HepG2 (cell line): ENCODE data around the gene PTCRA. TPM values are rescaled to one million over a fixed set of nuclear protein-coding genes. Genes with fewer than 3 reads are reported as not detected.
A peak's percentile ranks its signal among the peaks of the same experiment; 100 is the strongest.

Experiments used
- ESRRA ChIP-seq: sonication (generic); formaldehyde crosslinking; IDR thresholded peaks from 2 replicates; pipeline ENCODE4 v1.5.1; 2020; ENCODE audit warnings: mild to moderate bottlenecking, low read depth, missing genetic modification reagents
- JUN ChIP-seq: sonication (generic); formaldehyde crosslinking; IDR thresholded peaks from 2 replicates; pipeline ENCODE4 v1.4.0; 2020; ENCODE audit warnings: mild to moderate bottlenecking, missing genetic modification reagents
- MTA1 ChIP-seq: sonication (generic); formaldehyde crosslinking; IDR thresholded peaks from 2 replicates; pipeline ENCODE4 v1.4.0; 2020; ENCODE audit warnings: missing genetic modification reagents, mild to moderate bottlenecking, borderline replicate concordance
- NFAT5 ChIP-seq: sonication (generic); formaldehyde crosslinking; IDR thresholded peaks from 2 replicates; pipeline ENCODE4 v1.4.0; 2020; ENCODE audit warnings: missing genetic modification reagents
- PAXIP1 ChIP-seq: sonication (generic); formaldehyde crosslinking; conservative IDR thresholded peaks from 2 replicates; pipeline ENCODE4 v1.4.0; 2020; ENCODE audit warnings: mild to moderate bottlenecking, missing genetic modification reagents, moderate library complexity
- POGK ChIP-seq: sonication (generic); formaldehyde crosslinking; conservative IDR thresholded peaks from 2 replicates; pipeline ENCODE4 v1.8.0; 2022; ENCODE audit warnings: mild to moderate bottlenecking, moderate library complexity, missing genetic modification reagents
- SUZ12 ChIP-seq: fragments of 150-350 bp; IDR thresholded peaks from 2 replicates; pipeline ENCODE4 v1.6.1; 2014; ENCODE audit warnings: low read depth, low read length
- U2AF1 ChIP-seq: fragments of 200-400 bp; formaldehyde crosslinking; optimal IDR thresholded peaks from 2 replicates; pipeline ENCODE3; 2017; ENCODE audit warnings: mild to moderate bottlenecking, low read depth, low read length
- ZFP1 ChIP-seq: IDR thresholded peaks from 2 replicates; pipeline ENCODE4 v1.6.1; 2016
- ZFP90 ChIP-seq: sonication (generic); formaldehyde crosslinking; IDR thresholded peaks from 2 replicates; pipeline ENCODE4 v1.8.0; 2022; ENCODE audit warnings: missing genetic modification reagents, mild to moderate bottlenecking, inconsistent platforms, borderline replicate concordance
- ZNF124 ChIP-seq: sonication (generic); formaldehyde crosslinking; IDR thresholded peaks from 2 replicates; pipeline ENCODE4 v1.4.0; 2020; ENCODE audit warnings: missing genetic modification reagents
- ZNF275 ChIP-seq: sonication (generic); formaldehyde crosslinking; IDR thresholded peaks from 2 replicates; pipeline ENCODE4 v1.8.0; 2022; ENCODE audit warnings: missing genetic modification reagents, mild to moderate bottlenecking, inconsistent platforms, borderline replicate concordance
- ZNF354B ChIP-seq: sonication (generic); formaldehyde crosslinking; IDR thresholded peaks from 2 replicates; pipeline ENCODE4 v1.8.0; 2022; ENCODE audit warnings: mild to moderate bottlenecking, missing genetic modification reagents
- ZNF569 ChIP-seq: sonication (generic); formaldehyde crosslinking; IDR thresholded peaks from 2 replicates; pipeline ENCODE4 v1.5.0; 2020; ENCODE audit warnings: mild to moderate bottlenecking, missing genetic modification reagents, moderate library complexity, borderline replicate concordance
- ZNF737 ChIP-seq: sonication (generic); formaldehyde crosslinking; IDR thresholded peaks from 2 replicates; pipeline ENCODE4 v1.5.0; 2020; ENCODE audit warnings: missing genetic modification reagents, mild to moderate bottlenecking, borderline replicate concordance
- ZNF792 ChIP-seq: IDR thresholded peaks from 2 replicates; pipeline ENCODE4 v1.6.1; 2016
- polyA plus RNA-seq, 8 experiments: library from polyadenylated mRNA; depleted of rRNA in 3 of 8; stranded (reverse) in 7 of 8; unstranded in 1 of 8; fragments of >200 nt; fragmentation: Illumina TruSeq in 4 of 8; extraction: Trizol in 4 of 8; gene quantifications; 2 replicates each; pipeline versions ENCODE4 v1.2.1 to v1.2.3, GENCODE V29; 2011 to 2016; ENCODE audit warnings: low read depth in 4 of 8, missing spikeins in 1 of 8, mixed read lengths in 1 of 8; ENCODE audit not compliant: insufficient read depth in 1 of 8
- total RNA-seq, 5 experiments: library from RNA; depleted of rRNA; stranded (reverse); fragments of >200 nt; fragmentation: Illumina TruSeq; extraction: Trizol; gene quantifications; 2 replicates each; pipeline ENCODE4 v1.2.3, GENCODE V29; 2016; ENCODE audit warnings: low read depth in 1 of 5

The PTCRA gene
- total and polyA plus RNA-seq, 2 of the 13 experiments (the other 11 are each of a cell fraction or from before 2014, with no cell fraction given) = not detected

GRCh38 chr6:42938987-42939809 is 23.3 kb downstream of the PTCRA start (continued):
- no peak for TF ChIP-seq U2AF1
- TF ChIP-seq ZFP90 = peak; percentile 64; the same call in 1 of the 2 replicates
- TF ChIP-seq PAXIP1 (CRISPR knock-in tag) = peak; percentile 98
- TF ChIP-seq MTA1 (CRISPR knock-in tag) = peak; percentile 99
- peak; percentile 79 for TF ChIP-seq ZFP1 (CRISPR knock-in tag)
- TF ChIP-seq JUN (CRISPR knock-in tag) = peak; percentile 86
- TF ChIP-seq ZNF275 (CRISPR knock-in tag) = no peak
- no peak for TF ChIP-seq SUZ12
- TF ChIP-seq ZNF569 (CRISPR knock-in tag) = no peak
- no peak for TF ChIP-seq ZNF737 (CRISPR knock-in tag)
- TF ChIP-seq ZNF124 (CRISPR knock-in tag) = 0 out of 2 replicates have a peak, but pooled peaks have one; percentile 92
- no peak for TF ChIP-seq POGK (CRISPR knock-in tag)
- no peak for TF ChIP-seq ZNF354B
- no peak for TF ChIP-seq NFAT5 (CRISPR knock-in tag)
- TF ChIP-seq ESRRA (CRISPR knock-in tag) = peak; percentile 89
- peak; percentile 87 for TF ChIP-seq ZNF792
